HEK293 (cell line): ENCODE measurements around the gene SRSF5.

Source experiments
- CTCF ChIA-PET: fragments of 350-600 bp; formaldehyde crosslinking; extraction: SDS; loops from one replicate; lab custom pipeline; 2021; ENCODE audit warnings: antibody characterized with exemption; lab: Yijun Ruan, JAX
- POLR2A ChIA-PET: fragments of 300-600 bp; formaldehyde crosslinking; extraction: SDS; loops from one replicate; lab custom pipeline; 2020; ENCODE audit warnings: antibody characterized with exemption, inconsistent platforms; lab: Yijun Ruan, JAX
- H3K27ac ChIP-seq: fragments of 200-500 bp; sonication (Bioruptor generic); 2 replicates; pipeline ENCODE4 v1.5.1; 2014; ENCODE audit warnings: low read depth, low read length, control low read depth, inconsistent platforms; ENCODE audit errors: extremely low read depth
- H3K36me3 ChIP-seq, 2 experiments: fragments of 200-500 bp in 1 of 2; sonication (Bioruptor generic) in 1 of 2; 1 replicate in 1 of 2; 2 replicates in 1 of 2; pipeline ENCODE4 v1.5.1; 2014 to 2017; ENCODE audit warnings: inconsistent platforms in 2 of 2, low read length in 2 of 2; ENCODE audit not compliant: control insufficient read depth in 2 of 2, insufficient read depth in 1 of 2
- H3K4me1 ChIP-seq: fragments of 200-500 bp; sonication (Bioruptor generic); 2 replicates; pipeline ENCODE4 v1.5.1; 2014; ENCODE audit warnings: mild to moderate bottlenecking, low read length, inconsistent platforms; ENCODE audit not compliant: control insufficient read depth, insufficient read depth
- H3K4me3 ChIP-seq: 2 replicates; pipeline ENCODE4 v1.5.1; 2011; ENCODE audit warnings: low read depth, mild to moderate bottlenecking, control low read depth, low read length, moderate library complexity
- H3K9me3 ChIP-seq: fragments of 200-500 bp; sonication (Bioruptor generic); 2 replicates; pipeline ENCODE4 v1.5.1; 2014; ENCODE audit warnings: low read depth, low read length, inconsistent platforms; ENCODE audit not compliant: control insufficient read depth, insufficient read depth
- GLIS1 ChIP-seq: fragments of 450-650 bp; formaldehyde crosslinking; IDR thresholded peaks from 2 replicates; pipeline ENCODE4 v1.5.1; 2016; ENCODE audit warnings: missing biosample characterization, missing genetic modification characterization
- GLIS2 ChIP-seq: fragments of 450-650 bp; formaldehyde crosslinking; IDR thresholded peaks from 2 replicates; pipeline ENCODE4 v1.5.1; 2016; ENCODE audit warnings: missing biosample characterization, missing genetic modification characterization
- MZF1 ChIP-seq: fragments of 450-650 bp; formaldehyde crosslinking; IDR thresholded peaks from 2 replicates; pipeline ENCODE4 v1.5.1; 2017; ENCODE audit warnings: missing biosample characterization, missing genetic modification characterization, borderline replicate concordance
- SCRT2 ChIP-seq: fragments of 450-650 bp; formaldehyde crosslinking; IDR thresholded peaks from 2 replicates; pipeline ENCODE4 v1.5.1; 2016; ENCODE audit warnings: missing biosample characterization, missing genetic modification characterization
- TCF7L2 ChIP-seq: IDR thresholded peaks from 2 replicates; pipeline ENCODE4 v1.6.1; 2011; ENCODE audit warnings: low read depth, mild to moderate bottlenecking, inconsistent platforms, low read length, moderate library complexity, borderline replicate concordance
- ZBTB48 ChIP-seq: fragments of 450-650 bp; formaldehyde crosslinking; IDR thresholded peaks from 2 replicates; pipeline ENCODE4 v1.5.1; 2016; ENCODE audit warnings: missing biosample characterization, missing genetic modification characterization
- ZFP37 ChIP-seq: fragments of 450-650 bp; formaldehyde crosslinking; IDR thresholded peaks from 2 replicates; pipeline ENCODE4 v1.5.1; 2016; ENCODE audit warnings: missing biosample characterization, missing genetic modification characterization
- ZNF10 ChIP-seq: fragments of 450-650 bp; formaldehyde crosslinking; IDR thresholded peaks from 2 replicates; pipeline ENCODE4 v1.5.1; 2017; ENCODE audit warnings: missing biosample characterization, missing genetic modification characterization
- ZNF140 ChIP-seq: fragments of 450-650 bp; formaldehyde crosslinking; IDR thresholded peaks from 2 replicates; pipeline ENCODE4 v1.5.1; 2016; ENCODE audit warnings: missing biosample characterization, missing genetic modification characterization
- ZNF174 ChIP-seq: fragments of 450-650 bp; formaldehyde crosslinking; IDR thresholded peaks from 2 replicates; pipeline ENCODE4 v1.5.0; 2017; ENCODE audit warnings: missing biosample characterization, mild to moderate bottlenecking, missing genetic modification characterization
- ZNF184 ChIP-seq: fragments of 450-650 bp; IDR thresholded peaks from 2 replicates; pipeline ENCODE4 v1.5.1; 2018; ENCODE audit warnings: missing biosample characterization, mild to moderate bottlenecking, missing genetic modification characterization
- ZNF2 ChIP-seq: fragments of 450-650 bp; formaldehyde crosslinking; IDR thresholded peaks from 2 replicates; pipeline ENCODE4 v1.5.1; 2016; ENCODE audit warnings: missing biosample characterization, missing genetic modification characterization
- ZNF23 ChIP-seq: fragments of 450-650 bp; formaldehyde crosslinking; IDR thresholded peaks from 2 replicates; pipeline ENCODE4 v1.5.1; 2016; ENCODE audit warnings: missing biosample characterization, missing genetic modification characterization, borderline replicate concordance
- ZNF292 ChIP-seq: fragments of 450-650 bp; formaldehyde crosslinking; IDR thresholded peaks from 2 replicates; pipeline ENCODE4 v1.5.1; 2016; ENCODE audit warnings: low read depth, missing biosample characterization, missing genetic modification characterization, borderline replicate concordance
- ZNF341 ChIP-seq: fragments of 450-650 bp; formaldehyde crosslinking; IDR thresholded peaks from 2 replicates; pipeline ENCODE4; 2016; ENCODE audit warnings: low read depth, missing biosample characterization, missing genetic modification characterization
- ZNF366 ChIP-seq: fragments of 450-650 bp; formaldehyde crosslinking; conservative IDR thresholded peaks from 2 replicates; pipeline ENCODE4 v1.5.1; 2016; ENCODE audit warnings: missing biosample characterization, missing genetic modification characterization
- ZNF404 ChIP-seq: fragments of 450-650 bp; formaldehyde crosslinking; IDR thresholded peaks from 2 replicates; pipeline ENCODE4 v1.5.1; 2017; ENCODE audit warnings: missing biosample characterization, missing genetic modification characterization
- ZNF423 ChIP-seq: fragments of 450-650 bp; formaldehyde crosslinking; IDR thresholded peaks from 2 replicates; pipeline ENCODE4 v1.5.1; 2016; ENCODE audit warnings: missing biosample characterization, missing genetic modification characterization
- ZNF514 ChIP-seq: fragments of 450-650 bp; formaldehyde crosslinking; IDR thresholded peaks from 2 replicates; pipeline ENCODE4 v1.5.1; 2016; ENCODE audit warnings: missing biosample characterization, missing genetic modification characterization
- ZNF544 ChIP-seq: fragments of 450-650 bp; formaldehyde crosslinking; IDR thresholded peaks from 2 replicates; pipeline ENCODE4 v1.5.0; 2017; ENCODE audit warnings: missing biosample characterization, missing genetic modification characterization
- ZNF571 ChIP-seq: fragments of 450-650 bp; formaldehyde crosslinking; IDR thresholded peaks from 2 replicates; pipeline ENCODE4 v1.5.0; 2017; ENCODE audit warnings: missing biosample characterization, missing genetic modification characterization
- ZNF624 ChIP-seq: fragments of 450-650 bp; formaldehyde crosslinking; IDR thresholded peaks from 2 replicates; pipeline ENCODE4 v1.5.1; 2017; ENCODE audit warnings: missing biosample characterization, missing genetic modification characterization
- ZNF791 ChIP-seq: fragments of 450-650 bp; formaldehyde crosslinking; IDR thresholded peaks from 2 replicates; pipeline ENCODE4 v1.5.1; 2016; ENCODE audit warnings: missing biosample characterization, missing genetic modification characterization
- TF ChIP-seq, protein P1 (sequence below): fragments of 450-650 bp; formaldehyde crosslinking; IDR thresholded peaks from 2 replicates; pipeline ENCODE4 v1.5.1; 2016; ENCODE audit warnings: missing biosample characterization, missing genetic modification characterization
- TF ChIP-seq, protein P2 (sequence below): fragments of 450-650 bp; formaldehyde crosslinking; IDR thresholded peaks from 2 replicates; pipeline ENCODE4 v1.5.1; 2016; ENCODE audit warnings: missing biosample characterization, missing genetic modification characterization, borderline replicate concordance
- TF ChIP-seq, protein P3 (sequence below): fragments of 450-650 bp; formaldehyde crosslinking; IDR thresholded peaks from 2 replicates; pipeline ENCODE4 v1.5.1; 2016; ENCODE audit warnings: missing biosample characterization, missing genetic modification characterization
- TF ChIP-seq, protein P4 (sequence below): fragments of 450-650 bp; formaldehyde crosslinking; IDR thresholded peaks from 2 replicates; pipeline ENCODE4 v1.5.1; 2017; ENCODE audit warnings: missing biosample characterization, missing genetic modification characterization
- TF ChIP-seq, protein P5 (sequence below): fragments of 450-650 bp; formaldehyde crosslinking; IDR thresholded peaks from 2 replicates; pipeline ENCODE4 v1.5.1; 2016; ENCODE audit warnings: missing biosample characterization, missing genetic modification characterization

SRSF5 gene

DNA sequence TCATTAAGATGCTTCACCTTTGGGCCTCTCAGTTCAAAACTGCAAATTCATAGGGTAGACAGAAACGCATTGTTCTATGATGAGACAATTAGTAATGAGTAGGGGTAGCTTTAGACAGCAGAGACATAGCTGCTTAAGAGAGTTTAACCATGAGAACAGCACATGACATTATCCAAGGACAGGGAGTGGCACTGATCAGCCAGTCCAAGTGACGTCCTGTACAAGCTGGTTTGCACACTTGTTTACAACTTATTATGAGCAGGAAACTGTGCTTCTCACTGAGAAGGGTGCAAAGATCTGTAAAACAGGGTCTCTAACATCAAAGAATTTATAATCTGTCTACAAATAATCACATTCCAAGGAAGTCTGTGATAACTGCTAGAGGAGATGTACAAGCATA is 11.2 kb upstream of the SRSF5 start:
- ChIA-PET CTCF (no interaction called here), POLR2A (interaction anchor here (0.6 to 0.9 kb wide), 2 partner anchors 9 to 11 kb away, joined by 3 to 4 read pairs; partner anchors contain the start of gene SRSF5)
- TF ChIP-seq MZF1 (tag by site-specific recombination): no peak
- TF ChIP-seq ZNF23 (tag by site-specific recombination): no peak
- TF ChIP-seq, protein P1, sequence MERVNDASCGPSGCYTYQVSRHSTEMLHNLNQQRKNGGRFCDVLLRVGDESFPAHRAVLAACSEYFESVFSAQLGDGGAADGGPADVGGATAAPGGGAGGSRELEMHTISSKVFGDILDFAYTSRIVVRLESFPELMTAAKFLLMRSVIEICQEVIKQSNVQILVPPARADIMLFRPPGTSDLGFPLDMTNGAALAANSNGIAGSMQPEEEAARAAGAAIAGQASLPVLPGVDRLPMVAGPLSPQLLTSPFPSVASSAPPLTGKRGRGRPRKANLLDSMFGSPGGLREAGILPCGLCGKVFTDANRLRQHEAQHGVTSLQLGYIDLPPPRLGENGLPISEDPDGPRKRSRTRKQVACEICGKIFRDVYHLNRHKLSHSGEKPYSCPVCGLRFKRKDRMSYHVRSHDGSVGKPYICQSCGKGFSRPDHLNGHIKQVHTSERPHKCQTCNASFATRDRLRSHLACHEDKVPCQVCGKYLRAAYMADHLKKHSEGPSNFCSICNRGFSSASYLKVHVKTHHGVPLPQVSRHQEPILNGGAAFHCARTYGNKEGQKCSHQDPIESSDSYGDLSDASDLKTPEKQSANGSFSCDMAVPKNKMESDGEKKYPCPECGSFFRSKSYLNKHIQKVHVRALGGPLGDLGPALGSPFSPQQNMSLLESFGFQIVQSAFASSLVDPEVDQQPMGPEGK: no peak
- no peak for TF ChIP-seq ZNF341 (tag by site-specific recombination)
- TF ChIP-seq ZFP37: no peak
- TF ChIP-seq ZNF10: no peak
- TF ChIP-seq ZNF571 (tag by site-specific recombination): no peak
- TF ChIP-seq ZNF423 (tag by site-specific recombination): no peak
- TF ChIP-seq ZNF514 (tag by site-specific recombination): no peak
- TF ChIP-seq ZNF791 (tag by site-specific recombination): no peak
- TF ChIP-seq ZNF140 (tag by site-specific recombination): no peak
- no peak for TF ChIP-seq ZNF366 (tag by site-specific recombination)
- TF ChIP-seq SCRT2 (tag by site-specific recombination): no peak
- TF ChIP-seq ZNF2 (tag by site-specific recombination): no peak
- no peak for TF ChIP-seq GLIS2 (tag by site-specific recombination)
- TF ChIP-seq, protein P2, sequence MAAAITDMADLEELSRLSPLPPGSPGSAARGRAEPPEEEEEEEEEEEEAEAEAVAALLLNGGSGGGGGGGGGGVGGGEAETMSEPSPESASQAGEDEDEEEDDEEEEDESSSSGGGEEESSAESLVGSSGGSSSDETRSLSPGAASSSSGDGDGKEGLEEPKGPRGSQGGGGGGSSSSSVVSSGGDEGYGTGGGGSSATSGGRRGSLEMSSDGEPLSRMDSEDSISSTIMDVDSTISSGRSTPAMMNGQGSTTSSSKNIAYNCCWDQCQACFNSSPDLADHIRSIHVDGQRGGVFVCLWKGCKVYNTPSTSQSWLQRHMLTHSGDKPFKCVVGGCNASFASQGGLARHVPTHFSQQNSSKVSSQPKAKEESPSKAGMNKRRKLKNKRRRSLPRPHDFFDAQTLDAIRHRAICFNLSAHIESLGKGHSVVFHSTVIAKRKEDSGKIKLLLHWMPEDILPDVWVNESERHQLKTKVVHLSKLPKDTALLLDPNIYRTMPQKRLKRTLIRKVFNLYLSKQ (tag by site-specific recombination): no peak
- TF ChIP-seq TCF7L2: no peak
- no peak for TF ChIP-seq ZNF544 (tag by site-specific recombination)
- TF ChIP-seq, protein P3, sequence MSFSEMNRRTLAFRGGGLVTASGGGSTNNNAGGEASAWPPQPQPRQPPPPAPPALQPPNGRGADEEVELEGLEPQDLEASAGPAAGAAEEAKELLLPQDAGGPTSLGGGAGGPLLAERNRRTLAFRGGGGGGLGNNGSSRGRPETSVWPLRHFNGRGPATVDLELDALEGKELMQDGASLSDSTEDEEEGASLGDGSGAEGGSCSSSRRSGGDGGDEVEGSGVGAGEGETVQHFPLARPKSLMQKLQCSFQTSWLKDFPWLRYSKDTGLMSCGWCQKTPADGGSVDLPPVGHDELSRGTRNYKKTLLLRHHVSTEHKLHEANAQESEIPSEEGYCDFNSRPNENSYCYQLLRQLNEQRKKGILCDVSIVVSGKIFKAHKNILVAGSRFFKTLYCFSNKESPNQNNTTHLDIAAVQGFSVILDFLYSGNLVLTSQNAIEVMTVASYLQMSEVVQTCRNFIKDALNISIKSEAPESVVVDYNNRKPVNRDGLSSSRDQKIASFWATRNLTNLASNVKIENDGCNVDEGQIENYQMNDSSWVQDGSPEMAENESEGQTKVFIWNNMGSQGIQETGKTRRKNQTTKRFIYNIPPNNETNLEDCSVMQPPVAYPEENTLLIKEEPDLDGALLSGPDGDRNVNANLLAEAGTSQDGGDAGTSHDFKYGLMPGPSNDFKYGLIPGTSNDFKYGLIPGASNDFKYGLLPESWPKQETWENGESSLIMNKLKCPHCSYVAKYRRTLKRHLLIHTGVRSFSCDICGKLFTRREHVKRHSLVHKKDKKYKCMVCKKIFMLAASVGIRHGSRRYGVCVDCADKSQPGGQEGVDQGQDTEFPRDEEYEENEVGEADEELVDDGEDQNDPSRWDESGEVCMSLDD (tag by site-specific recombination): no peak
- TF ChIP-seq ZNF292: no peak
- H3K36me3 ChIP-seq: no peaks in the 10 kb centered on the region
- no peak overlapping the region for H3K27ac ChIP-seq
- no peaks in the 10 kb centered on the region for H3K9me3 ChIP-seq
- H3K4me3 ChIP-seq: no peak overlapping the region
- no peaks in the 10 kb centered on the region for H3K4me1 ChIP-seq

DNA sequence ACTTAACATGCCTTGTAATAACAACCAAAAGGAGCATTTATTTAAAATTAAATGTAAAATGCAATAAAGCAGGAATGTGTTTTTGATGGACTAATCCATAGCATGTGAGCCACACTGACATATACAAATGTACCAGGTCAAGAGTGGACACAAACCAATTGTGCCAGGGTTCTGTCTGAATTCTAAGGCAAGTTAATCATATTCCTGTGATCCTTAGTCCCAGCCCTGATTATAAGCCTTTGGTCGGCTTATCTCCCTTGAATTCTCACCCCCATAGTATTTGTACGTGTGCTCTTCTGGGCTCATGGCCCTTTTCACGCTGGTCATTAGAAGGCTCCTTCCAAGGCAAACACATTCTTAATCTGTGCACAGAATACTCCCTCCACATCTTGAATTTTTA is 10.6 kb upstream of the SRSF5 start:
- Histone ChIP-seq H3K4me1 (no peaks in the 10 kb centered on the region), H3K36me3 (no peaks in the 10 kb centered on the region), H3K27ac (no peak overlapping the region), H3K9me3 (no peaks in the 10 kb centered on the region), H3K4me3 (no peak overlapping the region)
- ChIA-PET POLR2A (interaction anchor here (2.5 kb wide), 1 partner anchor 10 kb away, joined by 9 read pairs; the partner anchor contains the start of gene SRSF5), CTCF (no interaction called here)
- TF ChIP-seq, protein P4, sequence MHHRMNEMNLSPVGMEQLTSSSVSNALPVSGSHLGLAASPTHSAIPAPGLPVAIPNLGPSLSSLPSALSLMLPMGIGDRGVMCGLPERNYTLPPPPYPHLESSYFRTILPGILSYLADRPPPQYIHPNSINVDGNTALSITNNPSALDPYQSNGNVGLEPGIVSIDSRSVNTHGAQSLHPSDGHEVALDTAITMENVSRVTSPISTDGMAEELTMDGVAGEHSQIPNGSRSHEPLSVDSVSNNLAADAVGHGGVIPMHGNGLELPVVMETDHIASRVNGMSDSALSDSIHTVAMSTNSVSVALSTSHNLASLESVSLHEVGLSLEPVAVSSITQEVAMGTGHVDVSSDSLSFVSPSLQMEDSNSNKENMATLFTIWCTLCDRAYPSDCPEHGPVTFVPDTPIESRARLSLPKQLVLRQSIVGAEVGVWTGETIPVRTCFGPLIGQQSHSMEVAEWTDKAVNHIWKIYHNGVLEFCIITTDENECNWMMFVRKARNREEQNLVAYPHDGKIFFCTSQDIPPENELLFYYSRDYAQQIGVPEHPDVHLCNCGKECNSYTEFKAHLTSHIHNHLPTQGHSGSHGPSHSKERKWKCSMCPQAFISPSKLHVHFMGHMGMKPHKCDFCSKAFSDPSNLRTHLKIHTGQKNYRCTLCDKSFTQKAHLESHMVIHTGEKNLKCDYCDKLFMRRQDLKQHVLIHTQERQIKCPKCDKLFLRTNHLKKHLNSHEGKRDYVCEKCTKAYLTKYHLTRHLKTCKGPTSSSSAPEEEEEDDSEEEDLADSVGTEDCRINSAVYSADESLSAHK: no peak
- TF ChIP-seq ZNF404 (tag by site-specific recombination): no peak
- no peak for TF ChIP-seq ZNF174 (tag by site-specific recombination)
- TF ChIP-seq, protein P5, sequence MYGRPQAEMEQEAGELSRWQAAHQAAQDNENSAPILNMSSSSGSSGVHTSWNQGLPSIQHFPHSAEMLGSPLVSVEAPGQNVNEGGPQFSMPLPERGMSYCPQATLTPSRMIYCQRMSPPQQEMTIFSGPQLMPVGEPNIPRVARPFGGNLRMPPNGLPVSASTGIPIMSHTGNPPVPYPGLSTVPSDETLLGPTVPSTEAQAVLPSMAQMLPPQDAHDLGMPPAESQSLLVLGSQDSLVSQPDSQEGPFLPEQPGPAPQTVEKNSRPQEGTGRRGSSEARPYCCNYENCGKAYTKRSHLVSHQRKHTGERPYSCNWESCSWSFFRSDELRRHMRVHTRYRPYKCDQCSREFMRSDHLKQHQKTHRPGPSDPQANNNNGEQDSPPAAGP (tag by site-specific recombination): no peak
- no peak for TF ChIP-seq ZNF624 (tag by site-specific recombination)
- no peak for TF ChIP-seq ZBTB48 (tag by site-specific recombination)
- TF ChIP-seq GLIS1: no peak
- no peak for TF ChIP-seq ZNF184 (tag by site-specific recombination)
